Pancreas (tissue), 10 donors: ENCODE data around the gene TMED1. TPM values are rescaled to one million over a fixed set of nuclear protein-coding genes. Genes with fewer than 3 reads are reported as not detected.
"Not testable (repeated sequence)": the region's sequence is repeated elsewhere in the genome, so short reads cannot be mapped to it uniquely, and the experiment has no call there.

Experiments
- ATAC-seq, 4 donors: fragments of 200-7000 bp; cut with Tn5 transposase; one replicate each; pipeline versions ENCODE4 v1.8.0 to v1.9.1; 2020; ENCODE audit warnings: mild to moderate bottlenecking in 4 of 4, moderate library complexity in 4 of 4
- DNase-seq, 6 donors: peaks; one replicate each; pipeline ENCODE4 v3.0.0-alpha.2; 2020
- FAIRE-seq: peaks from 2 replicates; lab custom pipeline; 2012; peaks lifted over from hg19 to GRCh38; lab: Jason Lieb, UNC
- H3K27ac ChIP-seq, 4 donors: fragments of 200-600 bp; sonication (generic); 1 replicate in 3 of 4; 2 replicates in 1 of 4; pipeline versions ENCODE4 v1.5.0 to v1.8.0; 2020
- H3K27me3 ChIP-seq, 4 donors: fragments of 200-600 bp; one replicate each; pipeline ENCODE4 v1.8.0; 2021
- H3K36me3 ChIP-seq, 3 donors: fragments of 200-600 bp; sonication (generic) in 1 of 3; one replicate each; pipeline versions ENCODE4 v1.5.0 to v1.8.0; 2020 to 2021
- H3K4me1 ChIP-seq, 3 donors: fragments of 200-600 bp; one replicate each; pipeline ENCODE4 v1.8.0; 2021
- H3K4me3 ChIP-seq, 4 donors: fragments of 200-600 bp; sonication (generic) in 2 of 4; one replicate each; pipeline versions ENCODE4 v1.5.0 to v1.8.0; 2020 to 2021
- H3K9me3 ChIP-seq, 4 donors: fragments of 200-600 bp; one replicate each; pipeline ENCODE4 v1.8.0; 2021
- CTCF ChIP-seq, 4 donors: fragments of 200-600 bp; sonication (generic) in 3 of 4; IDR thresholded peaks; one replicate each; pipeline versions ENCODE4 v1.5.0 to v1.8.0; 2021; ENCODE audit warnings: antibody characterized with exemption in 4 of 4
- WGBS, 2 donors: extraction: QIAGEN DNeasy Blood & Tissue Kit; methylation state at CpG; one replicate each; pipeline ENCODE4 v1.1.7; 2013; 5-methylcytosine and 5-hydroxymethylcytosine counted together
- intact Hi-C, 3 donors: fragments of 100-400 bp; cut with DNase I; formaldehyde crosslinking; loops; one replicate each; pipeline versions ENCODE4 v1.11.1 to v1.14.2; 2022
- polyA plus RNA-seq, 2 donors: library from polyadenylated mRNA; stranded (reverse); fragments of 200-250 nt; gene quantifications; one replicate each; pipeline ENCODE4 v1.2.3, GENCODE V29; 2013
- total RNA-seq, 6 donors: library from RNA; stranded (reverse); fragmentation: NEBNext Ultra II Directional in 4 of 6; extraction: Animal tissue kit (Norgen Biotek cat#: 25700) in 4 of 6; gene quantifications; one replicate each; pipeline versions ENCODE4 v1.2.1 to v1.2.4, GENCODE V29; 2021 to 2023
- donor health status: healthy with polysubstance abuse.
- donor health status: DM: no; HTN: no; CAD: no; lungs with moderate emphysema.
- donor health status: DM: no; HTN: no; CAD: no.
- donor health status: control.
- donor health status: control.
- donor health status: Bipolar disorder and iron deficiency.
- donor health status: DM: yes; HTN: yes; CAD: no.
- donor health status: DM: no; HTN: no; CAD: no.
- donor health status: DM: no; HTN: no; CAD: no.
- donor health status: DM: yes; HTN: yes; CAD: no.

The TMED1 gene
- total and polyA plus RNA-seq, 8 donors = 13.6 to 32.3 (median 20.4) TPM

DNA sequence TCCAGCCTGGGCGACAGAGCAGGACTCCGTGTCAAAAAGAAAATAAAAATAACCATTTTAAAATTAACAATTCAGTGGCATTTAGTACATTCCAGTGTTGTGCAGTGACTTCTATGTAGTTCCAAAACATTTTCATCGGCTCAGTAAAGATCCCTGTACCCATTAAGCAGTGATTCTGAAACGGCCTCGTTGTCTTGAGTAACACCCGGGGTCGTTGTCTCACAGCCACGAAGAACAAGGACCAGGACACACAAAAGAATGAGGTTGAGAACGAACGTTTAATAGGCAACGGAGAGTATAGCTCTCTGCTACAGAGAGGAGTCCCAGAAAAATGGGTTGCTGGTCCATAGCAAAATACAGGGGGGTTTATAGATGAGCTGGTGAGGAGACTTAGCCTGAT lies 2.4 kb upstream of the TMED1 start:
- 90 to 93% methylated on average over 11 of the region's 11 CpGs for WGBS, 2 donors
- no peaks in the 10 kb centered on the region for H3K36me3 ChIP-seq
- no peak for TF ChIP-seq CTCF (IDR thresholded peaks at IDR 0.05)
- no peak for FAIRE-seq
- H3K4me1 ChIP-seq = peaks cover 0 to 6% (median 3%) of the 10 kb centered on the region in 3 donors
- H3K9me3 ChIP-seq = no peaks in the 10 kb centered on the region
- ATAC-seq = no peak
- H3K27ac ChIP-seq = peak overlapping the region in 3 of 4 donors; percentile 73 to 80 (median 73)
- peak in 1 of 6 donors; percentile 5 for DNase-seq
- H3K27me3 ChIP-seq = no peaks in the 10 kb centered on the region
- intact Hi-C loops = loop anchor here in 1 of 3 donors (10.0 kb wide), 1 partner anchor 124 kb away; the partner anchor contains the start of gene DNM2
- no peak overlapping the region for H3K4me3 ChIP-seq

DNA sequence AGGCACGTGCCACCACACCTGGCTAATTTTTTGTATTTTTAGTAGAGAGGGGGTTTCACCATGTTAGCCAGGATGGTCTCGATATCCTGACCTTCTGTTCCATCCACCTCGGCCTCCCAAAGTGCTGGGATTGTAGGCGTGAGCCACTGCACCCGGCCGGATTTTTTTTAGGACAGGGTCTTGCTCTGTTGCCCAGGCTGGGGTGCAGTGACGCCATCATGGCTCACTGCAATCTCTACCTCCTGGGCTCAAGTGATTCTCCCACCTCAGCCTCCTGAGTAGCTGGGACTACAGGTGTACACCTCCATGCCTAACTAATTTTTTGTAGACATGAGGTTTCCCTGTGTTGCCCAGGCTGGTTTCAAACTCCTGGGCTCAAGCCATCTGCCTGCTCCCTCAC lies 1.6 kb upstream of the TMED1 start:
- H3K4me1 ChIP-seq, FAIRE-seq, H3K27me3 ChIP-seq, H3K36me3 ChIP-seq, H3K27ac ChIP-seq, H3K4me3 ChIP-seq, H3K9me3 ChIP-seq, ATAC-seq: not testable (repeated sequence)
- peak in 1 of 6 donors; percentile 25 for DNase-seq
- WGBS, 2 donors = 97 to 99% methylated on average over 7 of the region's 7 CpGs
- intact Hi-C loops = loop anchor here in 1 of 3 donors (10.0 kb wide), 1 partner anchor 123 kb away; the partner anchor contains the start of gene DNM2

GRCh38 chr19:10836479-10837330 lies 693 bp upstream of the TMED1 start:
- Histone ChIP-seq H3K4me3 (peak overlapping the region; percentile 10 to 72 (median 62)), H3K9me3 (no peaks in the 10 kb centered on the region), H3K27me3 (no peaks in the 10 kb centered on the region), H3K36me3 (peaks cover 0 to 8% (median 0%) of the 10 kb centered on the region in 3 donors), H3K27ac (peak overlapping the region; percentile 96 to 99 (median 98)), H3K4me1 (peaks cover 0 to 6% (median 3%) of the 10 kb centered on the region in 3 donors)
- DNase-seq = peak; percentile 85 to 94 (median 88)
- WGBS, 2 donors = 35 to 36% methylated on average over 38 of the region's 38 CpGs
- FAIRE-seq = no peak
- intact Hi-C loops = loop anchor here in 1 of 3 donors (10.0 kb wide), 1 partner anchor 122 kb away; the partner anchor contains the start of gene DNM2
- ATAC-seq = peak; percentile 43 to 50 (median 46)
- no peak for TF ChIP-seq CTCF (IDR thresholded peaks at IDR 0.05)

GRCh38 chr19:10835089-10835753 lies 791 bp downstream of the TMED1 start:
- peak overlapping the region; percentile 52 to 99 (median 97) for H3K27ac ChIP-seq
- H3K27me3 ChIP-seq = no peaks in the 10 kb centered on the region
- peaks cover 0 to 19% (median 2%) of the 10 kb centered on the region in 3 donors for H3K36me3 ChIP-seq
- TF ChIP-seq CTCF (IDR thresholded peaks at IDR 0.05) = no peak
- no peaks in the 10 kb centered on the region for H3K9me3 ChIP-seq
- WGBS, 2 donors = 15 to 18% methylated on average over 32 of the region's 32 CpGs
- intact Hi-C loops = loop anchor here in 1 of 3 donors (10.0 kb wide), 1 partner anchor 120 kb away; the partner anchor contains the start of gene DNM2
- H3K4me3 ChIP-seq = peak overlapping the region; percentile 33 to 72 (median 61)
- DNase-seq (peak in 4 of 6 donors; percentile 69 to 100 (median 80)), FAIRE-seq (no peak), ATAC-seq (peak in 3 of 4 donors; percentile 0 to 4 (median 0))
- peaks cover 0 to 6% (median 3%) of the 10 kb centered on the region in 3 donors for H3K4me1 ChIP-seq

- FAIRE-seq = no peak
- intact Hi-C loops = loop anchor here in 1 of 3 donors (10.0 kb wide), 1 partner anchor 118 kb away; the partner anchor contains the start of gene DNM2
- WGBS, 2 donors = 87% methylated on average over 20 of the region's 20 CpGs
- Histone ChIP-seq H3K36me3 (peaks cover 0 to 30% (median 2%) of the 10 kb centered on the region in 3 donors), H3K4me3 (no peak overlapping the region), H3K27me3 (no peaks in the 10 kb centered on the region), H3K9me3 (no peaks in the 10 kb centered on the region), H3K4me1 (no peaks in the 10 kb centered on the region), H3K27ac (no peak overlapping the region)
- no peak for TF ChIP-seq CTCF (IDR thresholded peaks at IDR 0.05)
- ATAC-seq = no peak
- DNase-seq = peak in 1 of 6 donors; percentile 73
These were observed 3.1 kb downstream of the TMED1 start for GRCh38 chr19:10832939-10833296.
